HepG2 (cell line): ENCODE results near the gene NLGN4X. TPM values are rescaled to one million over a fixed set of nuclear protein-coding genes. Genes with fewer than 3 reads are reported as not detected.

ENCODE experiments used
- ATAC-seq: fragments of 200-7000 bp; cut with Tn5 transposase; 3 replicates; pipeline ENCODE4 v1.9.1; 2020; ENCODE audit warnings: mild to moderate bottlenecking, moderate library complexity
- Bru-seq: library from RNA; stranded (reverse); fragments of 400-500 nt; gene quantifications from one replicate; lab custom pipeline; 2021; lab: Mats Ljungman, UMichigan
- BruChase-seq, 2 experiments: library from RNA; stranded (reverse); fragments of 400-500 nt; gene quantifications; one replicate each; lab custom pipeline; 2021; lab: Mats Ljungman, UMichigan
- BruUV-seq: library from RNA; stranded (reverse); fragments of 400-500 nt; replicated peaks from 2 replicates; lab custom pipeline; 2021; lab: Mats Ljungman, UMichigan
- CTCF ChIA-PET: fragments of 300-600 bp; formaldehyde crosslinking; extraction: SDS; loops from one replicate; lab custom pipeline; 2021; ENCODE audit warnings: low total read pairs, inconsistent platforms, low intra/inter-chr PET ratio; lab: Yijun Ruan, JAX
- POLR2A ChIA-PET: fragments of 350-600 bp; sonication (Branson Sonifier 250); formaldehyde crosslinking; loops from one replicate; lab custom pipeline; 2020; ENCODE audit warnings: antibody characterized with exemption, inconsistent platforms; lab: Yijun Ruan, JAX
- DNase-seq: peaks from one replicate; pipeline ENCODE4 v3.0.0-alpha.2; 2015; ENCODE audit warnings: low spot score
- FAIRE-seq: peaks from 3 replicates; lab custom pipeline; 2011; peaks lifted over from hg19 to GRCh38; lab: Jason Lieb, UNC
- H2AFZ ChIP-seq: one replicate; pipeline ENCODE4 v1.6.1; 2011; ENCODE audit warnings: low read length, inconsistent platforms
- H3K27ac ChIP-seq: fragments of 300-600 bp; 3 replicates; pipeline ENCODE4 v1.8.0; 2011; ENCODE audit warnings: mixed run types, mild to moderate bottlenecking, mixed read lengths, low read length, inconsistent platforms; ENCODE audit not compliant: insufficient read depth; ENCODE audit errors: extremely low read length
- H3K27me3 ChIP-seq, 2 experiments: fragments of 200-600 bp in 1 of 2; 2 replicates in 1 of 2; 3 replicates in 1 of 2; pipeline versions ENCODE4 v1.6.0 to v1.8.0; 2011; ENCODE audit warnings: low read length in 2 of 2, mild to moderate bottlenecking in 2 of 2, moderate library complexity in 2 of 2, inconsistent platforms in 1 of 2; ENCODE audit not compliant: insufficient read depth in 2 of 2, control insufficient read depth in 1 of 2
- H3K36me3 ChIP-seq, 2 experiments: fragments of 200-600 bp in 1 of 2; replicated peaks in 1 of 2; 2 replicates in 1 of 2; 3 replicates in 1 of 2; pipeline versions ENCODE4 v1.5.1 to v1.8.0; 2011; ENCODE audit warnings: low read length in 2 of 2, inconsistent platforms in 1 of 2; ENCODE audit not compliant: insufficient read depth in 2 of 2, control insufficient read depth in 1 of 2
- H3K4me1 ChIP-seq: 2 replicates; pipeline ENCODE4 v1.5.1; 2012; ENCODE audit warnings: low read length, inconsistent platforms; ENCODE audit not compliant: insufficient read depth
- H3K4me2 ChIP-seq: 2 replicates; pipeline ENCODE4 v1.6.0; 2011; ENCODE audit warnings: low read depth, low read length, inconsistent platforms
- H3K4me3 ChIP-seq, 3 experiments: fragments of 200-600 bp in 1 of 3; sonication (generic), shearing (Covaris generic) in 1 of 3; replicated peaks in 1 of 3; 2 replicates each; pipeline ENCODE4 v1.5.1; 2011 to 2016; ENCODE audit warnings: low read length in 3 of 3, inconsistent platforms in 2 of 3, low read depth in 2 of 3, mild to moderate bottlenecking in 2 of 3, control low read depth in 1 of 3, mixed read lengths in 1 of 3; ENCODE audit not compliant: insufficient read depth in 1 of 3
- H3K79me2 ChIP-seq: one replicate; pipeline ENCODE4 v1.6.1; 2011; ENCODE audit warnings: low read length, inconsistent platforms; ENCODE audit not compliant: insufficient read depth
- H3K9ac ChIP-seq: 2 replicates; pipeline ENCODE4 v1.6.0; 2011; ENCODE audit warnings: mild to moderate bottlenecking, low read depth, low read length, inconsistent platforms; ENCODE audit not compliant: insufficient read depth
- H3K9me3 ChIP-seq: 2 replicates; pipeline ENCODE4 v1.5.1; 2012; ENCODE audit warnings: mild to moderate bottlenecking, low read length
- H4K20me1 ChIP-seq: 2 replicates; pipeline ENCODE4 v1.6.0; 2011; ENCODE audit warnings: inconsistent platforms, mild to moderate bottlenecking, low read length, moderate library complexity; ENCODE audit not compliant: insufficient read depth
- ASH2L ChIP-seq: fragments of 300-600, 200-600 bp; sonication (generic); IDR thresholded peaks from 2 replicates; pipeline ENCODE4 v1.7.0; 2017; ENCODE audit warnings: low read depth, mild to moderate bottlenecking, moderate library complexity, mixed read lengths, low read length; ENCODE audit not compliant: insufficient read length
- IKZF1 ChIP-seq: fragments of 450-650 bp; IDR thresholded peaks from 2 replicates; pipeline ENCODE4 v1.7.1; 2016
- KDM5A ChIP-seq: fragments of 200-600 bp; sonication (generic); IDR thresholded peaks from 2 replicates; pipeline ENCODE4 v1.7.0; 2018; ENCODE audit warnings: antibody characterized with exemption, mild to moderate bottlenecking, low read length, borderline replicate concordance
- MTA3 ChIP-seq: sonication (generic); formaldehyde crosslinking; IDR thresholded peaks from 2 replicates; pipeline ENCODE4 v1.4.0; 2020; ENCODE audit warnings: missing genetic modification reagents
- YY1 ChIP-seq: IDR thresholded peaks from 2 replicates; pipeline ENCODE4 v1.6.1; 2011; ENCODE audit warnings: low read length, low read depth, moderate library complexity, mild to moderate bottlenecking; ENCODE audit not compliant: insufficient read depth, insufficient replicate concordance
- ZBTB8A ChIP-seq: sonication (generic); formaldehyde crosslinking; IDR thresholded peaks from 2 replicates; pipeline ENCODE4 v1.4.0; 2020; ENCODE audit warnings: mild to moderate bottlenecking, low read depth, missing genetic modification reagents, borderline replicate concordance
- ZKSCAN1 ChIP-seq: fragments of 150-350 bp; IDR thresholded peaks from 2 replicates; pipeline ENCODE4 v1.6.1; 2014; ENCODE audit warnings: low read length
- ZNF484 ChIP-seq: sonication (generic); formaldehyde crosslinking; IDR thresholded peaks from 2 replicates; pipeline ENCODE4 v1.5.1; 2020; ENCODE audit warnings: mild to moderate bottlenecking, low read depth, missing genetic modification reagents, borderline replicate concordance
- ZNF569 ChIP-seq: sonication (generic); formaldehyde crosslinking; IDR thresholded peaks from 2 replicates; pipeline ENCODE4 v1.5.0; 2020; ENCODE audit warnings: mild to moderate bottlenecking, missing genetic modification reagents, moderate library complexity, borderline replicate concordance
- ZNF615 ChIP-seq: sonication (generic); formaldehyde crosslinking; IDR thresholded peaks from 2 replicates; pipeline ENCODE4 v1.5.0; 2020; ENCODE audit warnings: mild to moderate bottlenecking, missing genetic modification reagents, borderline replicate concordance
- ZNF674 ChIP-seq: sonication (generic); formaldehyde crosslinking; IDR thresholded peaks from 2 replicates; pipeline ENCODE4 v1.5.0; 2020; ENCODE audit warnings: low read depth, mild to moderate bottlenecking, missing genetic modification reagents
- WGBS: methylation state at CpG from one replicate; pipeline ENCODE4 v1.1.6; 2017; ENCODE audit warnings: low lambda C conversion rate; 5-methylcytosine and 5-hydroxymethylcytosine counted together
- in situ Hi-C: cut with HindIII; loops from 2 replicates; pipeline ENCODE4 v1.10.0; 2017; ENCODE audit warnings: low pct_unique_long_range_greater_than_20kb; ENCODE audit not compliant: extremely low pct_ligation_motif_present
- intact Hi-C: fragments of 100-400 bp; cut with micrococcal nuclease; formaldehyde crosslinking; loops from one replicate; pipeline ENCODE4 v1.10.0; 2022; ENCODE audit not compliant: unreplicated experiment
- long read RNA-seq, 2 experiments: library from RNA in 1 of 2; library from polyadenylated mRNA in 1 of 2; stranded (forward) in 1 of 2; unstranded in 1 of 2; transcript quantifications; one replicate each; pipeline ENCODE4 v2.0.0, GENCODE V29; 2019 to 2022
- polyA minus RNA-seq, 3 experiments: library from RNA; depleted of rRNA, polyadenylated mRNA; stranded (reverse); fragments of >200 nt; gene quantifications; 2 replicates each; pipeline ENCODE4 v1.2.3, GENCODE V29; 2011; ENCODE audit warnings: low replicate concordance in 1 of 3
- polyA plus RNA-seq, 8 experiments: library from polyadenylated mRNA; depleted of rRNA in 3 of 8; stranded (reverse) in 7 of 8; unstranded in 1 of 8; fragments of >200 nt; fragmentation: Illumina TruSeq in 4 of 8; extraction: Trizol in 4 of 8; gene quantifications; 2 replicates each; pipeline versions ENCODE4 v1.2.1 to v1.2.3, GENCODE V29; 2011 to 2016; ENCODE audit warnings: low read depth in 4 of 8, missing spikeins in 1 of 8, mixed read lengths in 1 of 8; ENCODE audit not compliant: insufficient read depth in 1 of 8
- total RNA-seq, 5 experiments: library from RNA; depleted of rRNA; stranded (reverse); fragments of >200 nt; fragmentation: Illumina TruSeq; extraction: Trizol; gene quantifications; 2 replicates each; pipeline ENCODE4 v1.2.3, GENCODE V29; 2016; ENCODE audit warnings: low read depth in 1 of 5

NLGN4X gene
- total RNA-seq (2016; rRNA removed; fragmentation: Illumina TruSeq; extraction: Trizol) (not detected in 2 replicates), polyA plus RNA-seq (2011; rRNA removed) (not detected in 2 replicates), polyA minus RNA-seq (2011; rRNA and poly(A)+ RNA removed; ENCODE audit: low replicate concordance) (not detected in 2 replicates), Bru-seq, nascent RNA (not detected), BruChase-seq, experiment 1, labeled RNA remaining after a 6-hour chase (percentile 0 among the genes with signal in this experiment), BruChase-seq, experiment 2, labeled RNA remaining after a 2-hour chase (not detected)
- not detected in 2 replicates for total RNA-seq (2016; cell fraction: cytosol; rRNA removed; fragmentation: Illumina TruSeq; extraction: Trizol; ENCODE audit: low read depth)
- total RNA-seq (2016; cell fraction: insoluble cytoplasmic fraction; rRNA removed; fragmentation: Illumina TruSeq; extraction: Trizol): not detected in 2 replicates
- total RNA-seq (2016; cell fraction: membrane; rRNA removed; fragmentation: Illumina TruSeq; extraction: Trizol): not detected in 2 replicates
- not detected in 2 replicates for total RNA-seq (2016; cell fraction: nucleus; rRNA removed; fragmentation: Illumina TruSeq; extraction: Trizol)
- 0.04 TPM in 1 of 2 replicates, not detected in the other for polyA plus RNA-seq (2011; cell fraction: cytosol; rRNA removed)
- not detected in 2 replicates for polyA plus RNA-seq (2011; cell fraction: nucleus; rRNA removed)
- not detected in 2 replicates for polyA plus RNA-seq (2012)
- not detected in 2 replicates for polyA plus RNA-seq (2016; cell fraction: cytosol; fragmentation: Illumina TruSeq; extraction: Trizol; ENCODE audit: low read depth)
- not detected in 2 replicates for polyA plus RNA-seq (2016; cell fraction: insoluble cytoplasmic fraction; fragmentation: Illumina TruSeq; extraction: Trizol; ENCODE audit: low read depth)
- not detected in 2 replicates for polyA plus RNA-seq (2016; cell fraction: membrane; fragmentation: Illumina TruSeq; extraction: Trizol; ENCODE audit: low read depth)
- polyA plus RNA-seq (2016; cell fraction: nucleus; fragmentation: Illumina TruSeq; extraction: Trizol; ENCODE audit: insufficient read depth, low read depth): not detected in 2 replicates
- polyA minus RNA-seq (2011; cell fraction: cytosol; rRNA and poly(A)+ RNA removed): not detected in 2 replicates
- not detected in 2 replicates for polyA minus RNA-seq (2011; cell fraction: nucleus; rRNA and poly(A)+ RNA removed)
- long read RNA-seq, experiment 1: 0 reads
- long read RNA-seq, experiment 2: 0 reads

- TF ChIP-seq KDM5A (no peak), ZKSCAN1 (no peak)
- TF ChIP-seq, all 625 proteins: peak for 0
- no peaks in the 10 kb centered on the region for H3K79me2 ChIP-seq
- POLR2A ChIA-PET: no interaction called here
- no peaks in the 10 kb centered on the region for H3K36me3 ChIP-seq
- H3K9me3 ChIP-seq: no peaks in the 10 kb centered on the region
- no peaks in the 10 kb centered on the region for H3K27me3 ChIP-seq
- WGBS: 0% methylated on average over 2 of the region's 12 CpGs
- CTCF ChIA-PET: no interaction called here
- DNase-seq (no peak), FAIRE-seq (no peak), ATAC-seq (no peak)
- intact Hi-C loops: no loop called here
- no TSS peak for BruUV-seq
- no peak within 1 kb of the TSS for H3K4me2 ChIP-seq
- no peak within 1 kb of the TSS for H3K27ac ChIP-seq
- no peaks in the 10 kb centered on the region for H3K4me1 ChIP-seq
- no peaks in the 10 kb centered on the region for H4K20me1 ChIP-seq
- no peak within 1 kb of the TSS for H3K4me3 ChIP-seq
- in situ Hi-C loops: no loop called here
- H2AFZ ChIP-seq: no peak within 1 kb of the TSS
- H3K9ac ChIP-seq: no peak within 1 kb of the TSS
These were observed at the start of gene NLGN4X for GRCh38 chrX:6228720-6229119. Gene NLGN4X (minus strand): TSS chrX:6228867. CDS start chrX:6151466, 77,401 bp downstream.

DNA sequence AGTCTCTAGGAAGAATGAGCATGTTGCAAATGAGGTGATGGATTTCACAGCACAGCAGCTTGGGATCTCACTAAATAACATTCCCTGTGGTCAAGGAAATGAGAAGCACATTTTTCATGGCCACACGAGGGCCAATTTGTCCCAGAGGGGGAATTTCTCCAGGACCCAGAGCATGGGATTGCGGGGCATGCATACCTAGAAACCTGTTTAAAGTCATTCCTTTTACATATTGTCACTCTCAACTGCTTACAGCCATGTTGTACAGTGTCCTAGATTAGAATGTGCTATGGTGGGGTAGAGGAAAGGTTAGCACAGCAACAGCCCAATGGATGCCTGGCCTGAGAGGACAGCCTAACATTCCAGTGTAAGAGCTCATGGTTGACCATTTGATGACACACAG is 37.4 kb upstream of the NLGN4X start:
- ATAC-seq (no peak), DNase-seq (no peak), FAIRE-seq (no peak)
- Histone ChIP-seq H3K79me2 (no peaks in the 10 kb centered on the region), H3K4me3 (no peak overlapping the region), H3K27ac (no peak overlapping the region), H3K27me3 (no peaks in the 10 kb centered on the region), H3K36me3 (no peaks in the 10 kb centered on the region), H3K9me3 (no peaks in the 10 kb centered on the region; the same call in 1 of the 2 replicates), H3K4me1 (no peaks in the 10 kb centered on the region), H3K9ac (no peak overlapping the region), H3K4me2 (no peak overlapping the region), H2AFZ (no peak overlapping the region), H4K20me1 (no peaks in the 10 kb centered on the region)
- POLR2A ChIA-PET: no interaction called here
- BruUV-seq: no TSS peak
- in situ Hi-C loops: no loop called here
- WGBS: 0% methylated on average over 2 of the region's 2 CpGs
- intact Hi-C loops: no loop called here
- CTCF ChIA-PET: no interaction called here
- no peak for TF ChIP-seq ZNF674
- no peak for TF ChIP-seq ZNF569 (CRISPR knock-in tag)
- TF ChIP-seq ZBTB8A (CRISPR knock-in tag): no peak
- TF ChIP-seq ZNF615 (CRISPR knock-in tag): no peak
- no peak for TF ChIP-seq YY1
- no peak for TF ChIP-seq IKZF1
- TF ChIP-seq ASH2L: no peak
- no peak for TF ChIP-seq ZNF484
- no peak for TF ChIP-seq MTA3 (CRISPR knock-in tag)
